GM23338 (cell line): ENCODE data around the gene TMEM229B. TPM values are rescaled to one million over a fixed set of nuclear protein-coding genes. Genes with fewer than 3 reads are reported as not detected.

ENCODE experiments used
- ATAC-seq: fragments of 200-7000 bp; cut with Tn5 transposase; 3 replicates; pipeline ENCODE4 v1.9.1; 2020
- DNase-seq: peaks from one replicate; pipeline ENCODE4 v3.0.0-alpha.2; 2015; ENCODE audit warnings: low spot score
- H2AFZ ChIP-seq: fragments of 200-600 bp; sonication (generic); 2 replicates; pipeline ENCODE4 v1.8.0; 2016; ENCODE audit warnings: antibody characterized with exemption, mild to moderate bottlenecking, moderate library complexity
- H3F3A ChIP-seq: fragments of 200-600 bp; sonication (generic); replicated peaks from 2 replicates; pipeline ENCODE4 v1.8.0; 2017; ENCODE audit warnings: antibody characterized with exemption, mixed run types, low read depth
- H3K27ac ChIP-seq: fragments of 200-600 bp; sonication (generic); 2 replicates; pipeline ENCODE4 v1.6.1; 2016; ENCODE audit warnings: low read depth
- H3K27me3 ChIP-seq: fragments of 200-600 bp; sonication (generic); 2 replicates; pipeline ENCODE4 v1.8.0; 2016; ENCODE audit warnings: mild to moderate bottlenecking, mixed run types, moderate library complexity; ENCODE audit not compliant: insufficient read depth
- H3K36me3 ChIP-seq: fragments of 200-600 bp; sonication (generic); 2 replicates; pipeline ENCODE4 v1.8.0; 2016; ENCODE audit warnings: mild to moderate bottlenecking; ENCODE audit not compliant: insufficient read depth
- H3K4me1 ChIP-seq: fragments of 200-600 bp; sonication (generic); 2 replicates; pipeline ENCODE4 v1.8.0; 2016; ENCODE audit warnings: mild to moderate bottlenecking, moderate library complexity; ENCODE audit not compliant: insufficient read depth
- H3K4me2 ChIP-seq: fragments of 200-600 bp; sonication (generic); 2 replicates; pipeline ENCODE4 v1.7.1; 2017; ENCODE audit warnings: mixed run types
- H3K4me3 ChIP-seq: fragments of 200-600 bp; sonication (generic); 2 replicates; pipeline ENCODE4 v1.6.1; 2016; ENCODE audit warnings: mixed run types
- H3K79me2 ChIP-seq: fragments of 200-600 bp; sonication (generic); replicated peaks from 2 replicates; pipeline ENCODE4 v1.8.0; 2017; ENCODE audit warnings: mild to moderate bottlenecking; ENCODE audit not compliant: insufficient read depth
- H3K9me2 ChIP-seq: fragments of 200-600 bp; sonication (generic); 2 replicates; pipeline ENCODE4 v1.8.0; 2017; ENCODE audit not compliant: insufficient read depth
- H4K20me1 ChIP-seq: fragments of 200-600 bp; sonication (generic); replicated peaks from 2 replicates; pipeline ENCODE4 v1.8.0; 2017; ENCODE audit warnings: mild to moderate bottlenecking; ENCODE audit not compliant: insufficient read depth
- H3K27ac Mint-ChIP-seq: 2 replicates; pipeline ENCODE4 v1.8.0; 2020; ENCODE audit warnings: inconsistent platforms, mild to moderate bottlenecking, moderate library complexity, mixed read lengths
- H3K27me3 Mint-ChIP-seq: 3 replicates; pipeline ENCODE4 v1.8.0; 2022; ENCODE audit warnings: low read depth, mild to moderate bottlenecking, moderate library complexity, mixed read lengths, inconsistent platforms; ENCODE audit not compliant: insufficient read depth, poor library complexity
- H3K36me3 Mint-ChIP-seq: 3 replicates; pipeline ENCODE4 v1.8.0; 2021; ENCODE audit warnings: low read depth, mild to moderate bottlenecking, inconsistent platforms, moderate library complexity, mixed read lengths
- H3K4me1 Mint-ChIP-seq: 3 replicates; pipeline ENCODE4 v1.8.0; 2020; ENCODE audit warnings: mild to moderate bottlenecking, inconsistent platforms, mixed read lengths
- H3K4me3 Mint-ChIP-seq: 3 replicates; pipeline ENCODE4 v1.8.0; 2021; ENCODE audit warnings: moderate library complexity, mild to moderate bottlenecking, inconsistent platforms, mixed read lengths
- H3K9me3 Mint-ChIP-seq: 3 replicates; pipeline ENCODE4 v1.8.0; 2020; ENCODE audit warnings: moderate library complexity, mild to moderate bottlenecking, inconsistent platforms, mixed read lengths
- CREB1 ChIP-seq: fragments of 250-450 bp; sonication (Bioruptor Pico); IDR thresholded peaks from 2 replicates; pipeline ENCODE4 v1.5.0; 2020; ENCODE audit warnings: low read depth, mild to moderate bottlenecking, moderate library complexity
- CTCF ChIP-seq, 2 experiments: fragments of 200-600 bp in 1 of 2; sonication (generic) in 1 of 2; conservative IDR thresholded peaks; 2 replicates each; pipeline versions ENCODE4 v1.5.1 to v1.6.1; 2016 to 2017; ENCODE audit warnings: antibody characterized with exemption in 2 of 2, low read depth in 2 of 2, mild to moderate bottlenecking in 2 of 2, moderate library complexity in 1 of 2
- ETS1 ChIP-seq: IDR thresholded peaks from 2 replicates; pipeline ENCODE4 v1.6.1; 2016; ENCODE audit warnings: antibody characterized with exemption
- EZH2 ChIP-seq: fragments of 200-600 bp; sonication (generic); IDR thresholded peaks from one replicate; pipeline ENCODE4 v1.8.0; 2017; ENCODE audit warnings: antibody characterized with exemption, mild to moderate bottlenecking, low read depth; ENCODE audit not compliant: unreplicated experiment
- EZH2phosphoT487 ChIP-seq: fragments of 200-600 bp; sonication (generic); IDR thresholded peaks from one replicate; pipeline ENCODE4 v1.8.1; 2018; ENCODE audit warnings: antibody characterized with exemption; ENCODE audit not compliant: unreplicated experiment
- JUNB ChIP-seq: IDR thresholded peaks from one replicate; pipeline ENCODE4 v1.6.1; 2016; ENCODE audit warnings: antibody characterized with exemption; ENCODE audit not compliant: unreplicated experiment
- NANOG ChIP-seq: IDR thresholded peaks from 2 replicates; pipeline ENCODE4 v1.6.1; 2016; ENCODE audit warnings: antibody characterized with exemption, borderline replicate concordance
- STAT1 ChIP-seq: IDR thresholded peaks from one replicate; pipeline ENCODE4 v1.6.1; 2016; ENCODE audit warnings: antibody characterized with exemption; ENCODE audit not compliant: unreplicated experiment
- ZNF114 ChIP-seq: fragments of 250-450 bp; sonication (Bioruptor Pico); IDR thresholded peaks from 2 replicates; pipeline ENCODE4 v1.5.0; 2020; ENCODE audit warnings: mild to moderate bottlenecking, moderate library complexity
- ZNF331 ChIP-seq: fragments of 250-450 bp; sonication (Bioruptor Pico); IDR thresholded peaks from 2 replicates; pipeline ENCODE4 v1.5.0; 2020; ENCODE audit warnings: low read depth, mild to moderate bottlenecking, moderate library complexity
- ZNF462 ChIP-seq: fragments of 250-450 bp; sonication (Bioruptor Pico); IDR thresholded peaks from 2 replicates; pipeline ENCODE4 v1.5.0; 2020; ENCODE audit warnings: mild to moderate bottlenecking, moderate library complexity
- polyA plus RNA-seq: library from polyadenylated mRNA; unstranded; fragments of >200 nt; fragmentation: Nextera tagmentation; extraction: Ambion mirVana; gene quantifications from 2 replicates; pipeline ENCODE4 v1.2.1, GENCODE V29; 2016
- total RNA-seq: library from RNA; depleted of rRNA; stranded (reverse); fragments of >200 nt; shearing (Covaris generic); gene quantifications from 2 replicates; pipeline ENCODE4 v1.2.3, GENCODE V29; 2014
- TF ChIP-seq, protein P1 (sequence below): IDR thresholded peaks from one replicate; pipeline ENCODE4 v1.6.1; 2018; ENCODE audit warnings: antibody characterized with exemption; ENCODE audit not compliant: unreplicated experiment

TMEM229B gene
- total and polyA plus RNA-seq, 2 experiments from 2014 or later = 0.42 to 2.4 TPM

GRCh38 chr14:67446371-67447032 lies 42.0 kb downstream of the TMEM229B start:
- Histone ChIP-seq H3K9me2 (peaks cover 4% of the 10 kb centered on the region; the same call in 1 of the 2 replicates), H3K4me1 (peaks cover 30% of the 10 kb centered on the region), H3F3A (no peaks in the 10 kb centered on the region), H3K4me3 (no peak overlapping the region), H3K79me2 (no peaks in the 10 kb centered on the region), H3K27ac (no peak overlapping the region), H2AFZ (peak overlapping the region; percentile 43), H3K36me3 (no peaks in the 10 kb centered on the region), H4K20me1 (no peaks in the 10 kb centered on the region), H3K27me3 (no peaks in the 10 kb centered on the region), H3K4me2 (no peak overlapping the region)
- Mint-ChIP-seq H3K27me3 (peaks cover 10% of the 10 kb centered on the region), H3K36me3 (peaks cover 16% of the 10 kb centered on the region), H3K4me3 (no peak overlapping the region), H3K27ac (no peak overlapping the region), H3K4me1 (peaks cover 49% of the 10 kb centered on the region), H3K9me3 (peaks cover 28% of the 10 kb centered on the region)
- TF ChIP-seq CTCF (conservative IDR thresholded peaks at IDR 0.05; ENCODE audit: low read depth in 2 of 2) (no peak), JUNB (no peak), ZNF331 (no peak), NANOG (no peak), ZNF462 (no peak), STAT1 (no peak), CREB1 (CRISPR knock-in tag) (no peak), ZNF114 (CRISPR knock-in tag) (no peak), EZH2phosphoT487 (no peak), ETS1 (no peak), EZH2 (no peak)
- TF ChIP-seq, protein P1, sequence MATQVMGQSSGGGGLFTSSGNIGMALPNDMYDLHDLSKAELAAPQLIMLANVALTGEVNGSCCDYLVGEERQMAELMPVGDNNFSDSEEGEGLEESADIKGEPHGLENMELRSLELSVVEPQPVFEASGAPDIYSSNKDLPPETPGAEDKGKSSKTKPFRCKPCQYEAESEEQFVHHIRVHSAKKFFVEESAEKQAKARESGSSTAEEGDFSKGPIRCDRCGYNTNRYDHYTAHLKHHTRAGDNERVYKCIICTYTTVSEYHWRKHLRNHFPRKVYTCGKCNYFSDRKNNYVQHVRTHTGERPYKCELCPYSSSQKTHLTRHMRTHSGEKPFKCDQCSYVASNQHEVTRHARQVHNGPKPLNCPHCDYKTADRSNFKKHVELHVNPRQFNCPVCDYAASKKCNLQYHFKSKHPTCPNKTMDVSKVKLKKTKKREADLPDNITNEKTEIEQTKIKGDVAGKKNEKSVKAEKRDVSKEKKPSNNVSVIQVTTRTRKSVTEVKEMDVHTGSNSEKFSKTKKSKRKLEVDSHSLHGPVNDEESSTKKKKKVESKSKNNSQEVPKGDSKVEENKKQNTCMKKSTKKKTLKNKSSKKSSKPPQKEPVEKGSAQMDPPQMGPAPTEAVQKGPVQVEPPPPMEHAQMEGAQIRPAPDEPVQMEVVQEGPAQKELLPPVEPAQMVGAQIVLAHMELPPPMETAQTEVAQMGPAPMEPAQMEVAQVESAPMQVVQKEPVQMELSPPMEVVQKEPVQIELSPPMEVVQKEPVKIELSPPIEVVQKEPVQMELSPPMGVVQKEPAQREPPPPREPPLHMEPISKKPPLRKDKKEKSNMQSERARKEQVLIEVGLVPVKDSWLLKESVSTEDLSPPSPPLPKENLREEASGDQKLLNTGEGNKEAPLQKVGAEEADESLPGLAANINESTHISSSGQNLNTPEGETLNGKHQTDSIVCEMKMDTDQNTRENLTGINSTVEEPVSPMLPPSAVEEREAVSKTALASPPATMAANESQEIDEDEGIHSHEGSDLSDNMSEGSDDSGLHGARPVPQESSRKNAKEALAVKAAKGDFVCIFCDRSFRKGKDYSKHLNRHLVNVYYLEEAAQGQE = no peak
- no peak for ATAC-seq
- DNase-seq = no peak
